AG10803 (cell line): Measurements from ENCODE around the gene GRIN2A.

Experiments
- DNase-seq: peaks from one replicate; pipeline ENCODE4 v3.0.0; 2010; ENCODE audit warnings: low read depth
- H3K4me3 ChIP-seq: 2 replicates; pipeline ENCODE4 v1.5.1; 2011; ENCODE audit warnings: mild to moderate bottlenecking, low read length, control low read depth
- CTCF ChIP-seq: conservative IDR thresholded peaks from 2 replicates; pipeline ENCODE4 v1.5.1; 2011; ENCODE audit warnings: mild to moderate bottlenecking, low read length, control low read depth, inconsistent platforms

The GRIN2A gene

GRCh38 chr16:10040136-10041080 lies 141.8 kb downstream of the GRIN2A start:
- no peak for DNase-seq
- no peak overlapping the region for H3K4me3 ChIP-seq
- no peak for TF ChIP-seq CTCF

- peak; percentile 8 for DNase-seq
- H3K4me3 ChIP-seq: peak overlapping the region; percentile 23
- TF ChIP-seq CTCF: 0 out of 2 replicates have a peak, but pooled peaks have one; percentile 1
Observed at GRCh38 chr16:10039220-10040096, 142.8 kb downstream of the GRIN2A start.

- no peak for TF ChIP-seq CTCF
- peak; percentile 12 for DNase-seq
- no peak overlapping the region for H3K4me3 ChIP-seq
Observed at GRCh38 chr16:10037751-10038150, 144.5 kb downstream of the GRIN2A start.

- no peak for DNase-seq
- H3K4me3 ChIP-seq: no peak overlapping the region
- no peak for TF ChIP-seq CTCF
Observed at GRCh38 chr16:10036956-10037355, 145.3 kb downstream of the GRIN2A start.

GRCh38 chr16:10033556-10033955 lies 148.7 kb downstream of the GRIN2A start:
- DNase-seq: no peak
- no peak overlapping the region for H3K4me3 ChIP-seq
- no peak for TF ChIP-seq CTCF

- no peak for TF ChIP-seq CTCF
- no peak overlapping the region for H3K4me3 ChIP-seq
- DNase-seq: no peak
Observed at GRCh38 chr16:10031955-10032354, 150.3 kb downstream of the GRIN2A start.
